ENCODE measurements around the gene KIAA0753.

The KIAA0753 gene

GRCh38 chr17:6569370-6570285 lies 70.9 kb downstream of the KIAA0753 start:
- no peak for DNase-seq (ENCODE audit: low spot score)

- no peak for DNase-seq (ENCODE audit: low spot score)
These were observed 72.2 kb downstream of the KIAA0753 start for GRCh38 chr17:6568184-6568758.

GRCh38 chr17:6567528-6568183 lies 72.9 kb downstream of the KIAA0753 start:
- DNase-seq (ENCODE audit: low spot score), result peak; percentile 54

GRCh38 chr17:6561446-6561845 lies 79.1 kb downstream of the KIAA0753 start:
- no peak for DNase-seq (ENCODE audit: low spot score)

- DNase-seq (ENCODE audit: low spot score), result no peak
These were observed 80.0 kb downstream of the KIAA0753 start for GRCh38 chr17:6560496-6560895.

- DNase-seq (ENCODE audit: low spot score), result no peak
These were observed 80.7 kb downstream of the KIAA0753 start for GRCh38 chr17:6559753-6560215.

GRCh38 chr17:6558932-6559752 lies 81.4 kb downstream of the KIAA0753 start:
- DNase-seq (ENCODE audit: low spot score), result no peak

GRCh38 chr17:6558276-6558675 lies 82.2 kb downstream of the KIAA0753 start:
- DNase-seq (ENCODE audit: low spot score), result no peak

GRCh38 chr17:6557040-6557438 lies 83.5 kb downstream of the KIAA0753 start:
- DNase-seq (ENCODE audit: low spot score), result no peak

GRCh38 chr17:6556121-6557039 lies 84.1 kb downstream of the KIAA0753 start, which contains the start of gene PITPNM3:
Gene PITPNM3, minus strand, starts transcription at chr17:6556555. Its CDS starts 149 bp downstream, at chr17:6556406.
- peak; percentile 55 for DNase-seq (ENCODE audit: low spot score)

GRCh38 chr17:6555331-6556120 lies 85.0 kb downstream of the KIAA0753 start:
- DNase-seq (ENCODE audit: low spot score), result peak; percentile 41

- no peak for DNase-seq (ENCODE audit: low spot score)
These were observed 85.6 kb downstream of the KIAA0753 start for GRCh38 chr17:6554871-6555330.

- DNase-seq (ENCODE audit: low spot score), result no peak
These were observed 86.2 kb downstream of the KIAA0753 start for GRCh38 chr17:6554342-6554741.

GRCh38 chr17:6551869-6552531 lies 88.5 kb downstream of the KIAA0753 start:
- no peak for DNase-seq (ENCODE audit: low spot score)

- no peak for DNase-seq (ENCODE audit: low spot score)
These were observed 89.2 kb downstream of the KIAA0753 start for GRCh38 chr17:6551356-6551755.

GRCh38 chr17:6549384-6550036 lies 91.0 kb downstream of the KIAA0753 start:
- no peak for DNase-seq (ENCODE audit: low spot score)

GRCh38 chr17:6548578-6549330 lies 91.8 kb downstream of the KIAA0753 start:
- DNase-seq (ENCODE audit: low spot score), result no peak

- no peak for DNase-seq (ENCODE audit: low spot score)
These were observed 92.5 kb downstream of the KIAA0753 start for GRCh38 chr17:6548034-6548433.
